Measurements from ENCODE around the gene DNAH8.

GRCh38 chr6:39021041-39021440 is 305.9 kb downstream of the DNAH8 start:
- TF ChIP-seq POLR2A (IDR thresholded peaks at IDR 0.05; ENCODE audit: low read length): no peak
- TF ChIP-seq GATA1 (IDR thresholded peaks at IDR 0.05; ENCODE audit: low read depth, low read length): no peak
